T follicular helper cell (primary cell): ENCODE data around the gene IL18R1.

Experiments
- DNase-seq: peaks from one replicate; pipeline ENCODE4 v3.0.0-alpha.2; 2020; ENCODE audit warnings: low read depth

Gene IL18R1

DNA sequence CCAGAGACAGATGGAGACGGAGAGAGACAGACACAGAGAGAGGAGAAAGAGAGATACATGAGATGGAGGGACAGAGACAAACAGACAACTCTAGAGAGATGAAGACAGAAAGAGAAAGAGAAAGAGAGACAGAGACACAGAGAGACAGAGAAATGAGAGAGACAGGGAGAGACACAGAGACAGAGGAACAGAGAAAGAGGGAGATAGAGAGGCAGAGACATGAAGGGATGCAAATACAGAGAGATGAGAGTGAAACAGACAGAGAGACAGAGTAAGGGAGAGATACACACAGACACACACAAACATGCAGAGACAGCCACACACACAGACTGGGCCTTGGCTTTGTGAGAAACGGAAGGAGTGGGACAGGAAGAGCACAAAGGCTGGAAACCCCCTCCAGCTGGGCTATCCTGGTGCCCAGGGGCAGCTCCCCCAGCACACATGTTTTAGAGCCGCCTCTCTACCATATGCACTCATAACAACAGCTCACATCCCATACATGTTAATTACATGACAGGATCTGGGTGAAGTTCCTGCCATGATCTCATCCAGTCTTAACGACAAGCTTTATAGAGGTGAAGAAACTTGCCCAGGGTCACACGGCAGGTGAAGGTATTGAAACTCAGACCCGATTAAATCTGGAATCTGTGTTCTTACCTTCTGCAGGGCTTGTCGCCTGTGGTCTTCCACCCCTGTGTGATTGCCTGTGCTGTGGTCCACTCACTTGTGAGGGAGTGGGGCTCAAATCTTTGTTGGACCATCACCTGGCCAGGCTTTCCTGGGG lies 32.4 kb downstream of the IL18R1 start:
- DNase-seq, result no peak

- DNase-seq, result no peak
Observed at GRCh38 chr2:102391565-102391964, 36.0 kb downstream of the IL18R1 start.

GRCh38 chr2:102392096-102392495 lies 36.5 kb downstream of the IL18R1 start:
- DNase-seq, result no peak

GRCh38 chr2:102392942-102393341 lies 37.3 kb downstream of the IL18R1 start:
- no peak for DNase-seq

DNA sequence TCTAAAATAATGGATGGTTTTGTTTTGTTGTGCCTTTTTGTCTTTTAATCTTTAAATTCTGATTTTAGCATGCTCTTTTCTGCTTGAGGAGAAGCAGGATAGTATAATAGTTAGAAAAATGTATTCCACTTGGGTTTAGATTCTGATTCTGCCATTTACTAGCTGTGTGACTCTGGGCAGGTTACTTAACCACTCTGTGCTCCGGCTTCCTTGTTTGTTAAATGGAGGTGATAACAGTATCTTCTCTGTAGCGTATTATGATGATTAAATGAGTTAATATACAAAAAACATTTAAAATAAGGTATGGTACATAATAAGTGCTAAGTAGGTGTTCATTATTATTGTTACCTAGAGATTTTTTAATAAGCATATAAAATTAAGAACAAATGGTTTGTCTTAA lies 40.4 kb downstream of the IL18R1 start:
- no peak for DNase-seq

GRCh38 chr2:102397209-102397608 lies 41.6 kb downstream of the IL18R1 start:
- DNase-seq, result no peak

DNA sequence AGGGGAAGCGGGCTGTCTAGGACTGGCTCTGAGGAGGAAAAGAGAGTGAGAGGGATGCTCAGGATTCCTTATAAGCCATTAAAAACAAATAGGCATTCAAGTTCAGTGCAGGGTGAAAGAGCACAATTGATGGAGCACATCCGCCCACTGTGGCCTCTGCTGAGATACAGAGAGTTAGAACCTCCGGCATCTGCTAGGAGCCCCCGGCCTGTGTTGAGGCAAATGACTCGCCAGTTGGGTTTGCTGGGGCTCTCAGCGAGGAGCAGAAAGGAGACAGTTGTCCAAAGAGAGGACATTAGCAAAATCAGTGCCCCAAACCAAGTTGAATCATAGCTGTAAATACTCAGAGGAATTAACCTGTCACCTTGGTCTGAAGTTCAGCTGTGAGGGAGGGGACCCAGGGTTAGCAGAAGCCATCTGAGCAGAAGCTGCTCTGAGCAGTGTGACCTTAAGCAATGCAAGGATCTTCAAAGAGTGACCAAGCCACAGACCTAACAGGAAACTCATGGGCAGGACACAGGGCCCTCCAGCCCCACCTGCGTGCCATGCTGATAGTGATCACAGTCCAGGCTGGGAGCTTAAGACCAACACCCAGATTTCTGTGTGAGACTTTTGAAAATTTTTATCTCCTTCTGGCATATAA lies 44.0 kb downstream of the IL18R1 start:
- DNase-seq, result no peak

DNA sequence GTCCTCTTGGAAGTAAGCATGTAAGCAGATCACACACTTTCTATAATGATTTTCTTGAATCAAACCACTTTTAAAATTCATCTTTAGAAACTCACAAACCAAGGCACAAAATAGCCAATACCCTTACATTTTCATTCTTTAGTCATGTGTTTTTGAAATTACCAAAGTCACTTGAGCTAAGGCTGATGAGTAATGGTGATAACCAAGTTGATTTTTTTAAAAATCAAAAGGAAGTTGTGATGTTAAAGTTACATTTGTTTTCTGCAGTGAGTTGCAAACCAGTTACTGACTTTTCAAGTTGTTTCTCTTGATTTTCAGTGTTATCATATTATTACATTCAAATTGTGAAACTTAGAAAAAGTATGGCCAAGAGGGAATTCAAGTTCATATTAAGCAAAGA lies 45.9 kb downstream of the IL18R1 start:
- DNase-seq, result no peak

GRCh38 chr2:102401865-102402264 lies 46.3 kb downstream of the IL18R1 start:
- DNase-seq, result no peak

DNA sequence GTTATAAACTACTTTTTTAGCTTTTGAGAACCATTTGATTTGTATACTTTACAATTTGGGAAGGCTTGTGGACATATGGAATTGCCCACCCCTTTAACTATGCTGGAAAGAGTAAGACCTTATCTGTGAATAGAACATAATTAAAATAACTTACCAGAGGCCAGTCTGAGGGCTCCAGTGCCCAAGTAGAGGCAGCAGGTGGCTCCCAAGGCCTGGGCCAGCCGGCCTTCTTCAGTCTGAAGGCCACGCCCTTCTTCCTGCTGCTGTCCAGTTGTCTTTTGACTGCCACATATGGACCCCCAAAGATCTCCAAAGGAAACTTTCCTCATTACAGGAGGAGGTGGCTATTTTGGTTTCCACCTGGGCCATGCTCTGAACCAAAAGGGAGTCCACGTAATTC lies 55.4 kb downstream of the IL18R1 start:
- no peak for DNase-seq

GRCh38 chr2:102412199-102412598 lies 56.6 kb downstream of the IL18R1 start:
- DNase-seq, result no peak

DNA sequence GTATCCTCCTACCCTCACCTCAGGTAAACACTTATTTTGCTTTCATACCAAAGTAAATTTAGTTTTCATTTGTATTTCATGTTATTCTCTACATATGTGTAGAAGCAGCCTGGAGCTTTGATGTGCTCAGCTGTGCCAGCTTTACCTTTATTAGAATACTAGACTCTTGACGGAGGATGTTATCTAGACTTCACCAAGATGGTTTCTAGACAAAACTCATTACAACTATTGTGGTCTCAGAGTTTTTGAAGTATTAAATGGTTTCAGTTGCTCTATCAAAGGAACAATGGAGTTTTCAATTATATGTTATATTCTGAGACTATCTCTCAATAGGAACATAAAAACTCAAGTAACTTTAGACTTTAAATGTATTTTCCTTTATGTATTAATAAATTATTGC lies 62.4 kb downstream of the IL18R1 start:
- no peak for DNase-seq

- no peak for DNase-seq
Observed at GRCh38 chr2:102418421-102418961, 62.9 kb downstream of the IL18R1 start.

- no peak for DNase-seq
Observed at GRCh38 chr2:102420290-102420689, 64.7 kb downstream of the IL18R1 start.

DNA sequence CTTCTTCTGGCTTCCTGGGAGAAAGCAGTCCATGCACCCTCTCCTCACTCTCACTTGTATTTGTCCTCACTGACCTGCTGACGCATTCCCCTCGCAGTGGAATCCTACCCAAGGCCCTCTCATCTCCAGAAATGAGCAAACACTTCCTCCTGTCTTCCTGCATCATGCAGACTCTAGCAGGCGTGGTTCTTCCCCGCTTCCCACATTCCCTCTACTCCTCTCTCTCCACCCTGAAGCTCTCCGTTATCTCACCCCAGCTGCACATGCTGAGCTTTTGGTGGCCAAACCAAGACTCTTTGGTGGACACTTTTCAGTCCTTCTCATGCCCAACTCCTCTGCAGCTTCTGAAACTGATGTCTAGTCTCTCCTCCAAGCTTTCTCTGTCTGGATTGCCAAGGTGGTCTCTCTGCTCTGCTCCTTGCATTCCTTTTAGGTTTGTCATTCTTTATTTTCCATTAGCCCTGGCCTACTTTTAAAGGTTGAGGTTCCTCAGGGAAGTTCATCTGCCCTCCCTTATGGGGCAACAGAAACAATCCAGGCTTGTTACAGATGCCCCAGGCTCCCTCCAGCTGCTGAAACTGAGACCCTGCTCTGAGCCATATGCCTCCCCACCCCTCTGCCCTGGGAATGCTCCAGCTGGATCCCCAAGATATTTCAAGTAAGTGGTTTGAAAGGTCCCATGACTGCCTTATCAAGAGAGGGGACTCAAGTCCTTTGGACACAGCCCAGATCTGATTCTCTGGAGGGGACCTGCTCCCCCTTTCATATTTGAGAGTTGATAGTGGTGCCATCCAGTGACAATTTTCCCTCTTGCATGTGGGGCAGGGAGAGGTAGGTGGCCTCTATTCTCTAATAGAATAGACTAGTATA lies 66.5 kb downstream of the IL18R1 start:
- no peak for DNase-seq

DNA sequence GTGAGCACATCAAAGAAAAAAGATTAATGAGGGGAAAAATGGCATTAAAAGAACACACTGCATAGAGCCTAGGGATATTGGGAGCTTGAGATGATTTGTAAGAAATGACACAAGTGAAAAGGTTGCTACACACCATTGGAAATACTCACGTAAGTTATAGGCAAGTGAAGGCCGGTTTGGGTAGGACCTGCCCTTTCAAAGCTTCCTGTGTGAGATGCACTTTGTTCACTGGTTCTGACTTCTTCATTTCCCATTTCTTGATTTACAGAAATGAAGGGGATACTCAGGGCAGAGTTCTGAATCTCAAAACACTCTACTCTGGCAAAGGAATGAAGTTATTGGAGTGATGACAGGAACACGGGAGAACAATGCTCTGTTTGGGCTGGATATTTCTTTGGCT lies 67.3 kb downstream of the IL18R1 start, which contains the start of gene IL18RAP:
TSS of gene IL18RAP (plus strand) at position 251 of the 400 bp plus-strand sequence. CDS start at position 369, 118 bp downstream.
- no peak for DNase-seq

GRCh38 chr2:102423368-102423767 lies 67.8 kb downstream of the IL18R1 start:
- no peak for DNase-seq

- DNase-seq, result no peak
Observed at GRCh38 chr2:102424754-102425153, 69.2 kb downstream of the IL18R1 start.

DNA sequence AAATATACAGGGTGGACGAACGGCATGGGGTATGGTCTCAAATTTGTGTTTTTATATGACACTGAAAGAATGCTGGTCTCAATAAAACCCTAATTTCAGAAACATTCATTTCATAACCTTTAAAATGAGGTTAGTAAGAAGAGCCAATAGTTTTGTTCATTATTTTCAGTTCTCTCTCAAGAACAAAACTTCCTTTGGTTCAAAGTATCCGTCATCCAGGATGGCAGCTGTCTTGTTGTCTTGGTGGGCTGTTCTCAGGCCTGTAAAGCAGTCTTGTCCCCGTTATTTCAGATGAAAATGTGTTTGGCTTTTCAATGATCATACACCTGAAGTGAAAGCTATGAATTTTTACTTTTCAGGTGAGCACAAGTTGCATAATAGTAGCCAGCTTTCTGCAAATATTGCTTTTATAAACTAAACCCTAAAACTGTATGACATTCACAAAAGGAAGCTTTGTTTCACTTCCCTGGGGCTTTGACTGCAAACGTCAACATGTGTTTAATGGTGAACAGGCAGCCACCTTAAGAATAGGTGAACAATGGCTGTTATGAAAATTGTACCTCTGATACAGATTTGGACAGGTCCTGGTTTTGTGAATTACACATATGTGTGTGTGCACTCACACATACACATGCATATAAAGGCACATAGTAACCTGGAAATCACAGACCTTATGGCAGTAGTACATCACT lies 70.0 kb downstream of the IL18R1 start:
- no peak for DNase-seq

GRCh38 chr2:102427249-102427648 lies 71.7 kb downstream of the IL18R1 start:
- no peak for DNase-seq

GRCh38 chr2:102428573-102428972 lies 73.0 kb downstream of the IL18R1 start:
- no peak for DNase-seq

DNA sequence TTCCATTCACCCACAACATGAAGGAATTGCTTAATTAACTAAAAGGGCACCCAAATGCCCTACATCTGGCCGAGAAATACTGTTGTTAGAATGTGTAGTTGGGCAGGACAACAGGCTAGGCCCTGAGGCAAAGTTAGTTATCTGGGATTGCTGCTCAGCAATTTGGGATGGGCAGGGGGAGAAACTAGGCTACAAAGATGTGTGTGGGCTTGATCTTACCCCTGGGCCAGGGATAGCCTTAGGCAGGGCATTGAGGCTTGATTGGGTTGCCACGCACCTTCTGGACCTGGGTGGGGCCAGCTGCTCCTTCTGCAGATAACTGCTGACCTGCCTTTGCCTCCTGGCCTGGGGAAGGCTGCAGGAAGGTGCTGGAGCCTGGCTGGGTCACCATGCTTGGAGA lies 76.8 kb downstream of the IL18R1 start:
- DNase-seq, result no peak
